HG02938 (cell line): Measurements from ENCODE around the gene TUBB4B.
"Not testable (repeated sequence)": the region's sequence is repeated elsewhere in the genome, so short reads cannot be mapped to it uniquely, and the experiment has no call there.

ENCODE experiments used
- ATAC-seq: cut with Tn5 transposase; IDR thresholded peaks from one replicate; pipeline ENCODE4 v1.9.1; 2021; ENCODE audit warnings: mild to moderate bottlenecking, moderate library complexity; ENCODE audit not compliant: unreplicated experiment

The TUBB4B gene

DNA sequence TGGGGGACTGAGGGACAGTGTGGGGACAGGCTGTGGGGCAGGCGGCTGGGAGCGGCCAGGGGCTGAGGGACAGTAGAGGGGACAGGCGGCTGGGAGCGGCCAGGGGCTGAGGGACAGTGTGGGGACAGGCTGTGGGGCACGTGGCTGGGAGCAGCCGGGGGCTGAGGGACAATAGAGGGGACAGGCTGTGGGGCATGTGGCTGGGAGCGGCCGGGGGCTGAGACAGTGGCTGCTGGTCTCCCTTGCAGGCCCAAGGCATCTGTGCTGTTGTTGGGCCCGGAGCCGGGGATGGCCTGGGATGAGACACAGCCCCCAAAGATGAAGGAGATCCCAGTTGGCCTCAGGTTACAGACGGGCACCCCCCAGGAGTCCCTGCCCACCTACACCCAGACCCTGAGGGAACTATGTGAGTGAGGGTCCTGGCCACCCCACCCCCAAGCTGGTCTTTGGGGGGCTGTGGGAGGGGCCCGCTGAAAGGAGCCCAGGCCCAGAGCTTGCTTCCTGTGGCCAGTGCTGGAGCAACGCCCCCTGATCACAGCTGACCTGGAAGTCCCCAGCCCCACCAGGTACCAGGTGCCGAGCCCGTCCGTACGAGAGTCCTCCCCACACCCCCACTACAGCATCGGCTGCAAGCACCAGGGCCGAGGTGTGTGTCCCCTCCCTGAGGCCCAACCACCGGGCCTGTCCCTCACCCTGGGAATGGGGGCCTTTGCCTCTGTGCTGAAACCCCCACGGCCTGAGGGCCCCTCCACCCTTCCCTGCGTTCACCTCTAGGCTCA is 10.6 kb downstream of the TUBB4B start:
- ATAC-seq = no peak

DNA sequence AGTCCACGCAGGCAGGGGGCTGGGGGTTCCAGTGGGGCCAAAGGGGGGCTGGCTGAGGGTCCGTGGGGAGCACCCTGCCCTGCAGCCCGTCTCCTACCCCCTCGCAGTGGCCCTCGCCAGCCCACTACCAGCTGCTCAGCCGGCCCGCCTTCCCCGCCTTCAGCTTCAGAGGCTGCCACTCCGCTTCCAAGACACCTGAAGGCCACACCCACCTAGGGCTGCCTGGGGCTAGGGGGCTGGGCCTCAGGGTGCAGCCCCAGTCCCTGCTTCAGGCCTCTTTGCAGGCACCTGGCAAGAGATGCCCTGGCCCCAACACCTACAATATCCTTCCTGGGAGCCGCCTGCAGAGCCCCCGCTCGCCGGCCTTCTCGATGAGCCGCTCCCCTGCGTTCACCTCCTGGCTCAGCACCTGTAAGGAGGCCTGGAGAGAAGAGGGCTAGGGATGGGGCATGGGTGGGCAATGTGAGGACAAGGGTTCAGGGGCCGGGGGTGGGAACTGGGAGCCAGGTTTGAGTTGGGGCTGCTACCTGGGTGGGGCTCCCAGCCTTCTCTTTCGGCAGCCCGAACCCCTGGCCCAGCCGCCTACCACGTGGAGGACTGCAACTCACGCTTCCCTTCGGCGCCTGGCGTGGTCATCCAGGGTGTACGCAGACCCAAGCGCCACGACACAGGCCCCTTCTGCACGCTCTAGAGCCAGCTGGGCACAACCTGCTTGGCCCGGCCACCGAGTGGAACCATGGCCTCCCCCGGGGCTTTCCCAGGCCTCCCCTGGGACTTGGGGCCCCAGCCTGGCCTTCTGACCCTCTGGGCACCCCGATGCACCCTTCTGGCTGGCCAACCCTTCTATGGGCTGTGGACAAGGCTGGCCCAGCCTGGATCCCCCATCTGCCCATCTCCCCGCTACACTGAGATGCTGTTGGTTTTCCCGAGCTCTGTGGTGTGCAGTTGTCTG is 11.7 kb downstream of the TUBB4B start:
- no peak for ATAC-seq

DNA sequence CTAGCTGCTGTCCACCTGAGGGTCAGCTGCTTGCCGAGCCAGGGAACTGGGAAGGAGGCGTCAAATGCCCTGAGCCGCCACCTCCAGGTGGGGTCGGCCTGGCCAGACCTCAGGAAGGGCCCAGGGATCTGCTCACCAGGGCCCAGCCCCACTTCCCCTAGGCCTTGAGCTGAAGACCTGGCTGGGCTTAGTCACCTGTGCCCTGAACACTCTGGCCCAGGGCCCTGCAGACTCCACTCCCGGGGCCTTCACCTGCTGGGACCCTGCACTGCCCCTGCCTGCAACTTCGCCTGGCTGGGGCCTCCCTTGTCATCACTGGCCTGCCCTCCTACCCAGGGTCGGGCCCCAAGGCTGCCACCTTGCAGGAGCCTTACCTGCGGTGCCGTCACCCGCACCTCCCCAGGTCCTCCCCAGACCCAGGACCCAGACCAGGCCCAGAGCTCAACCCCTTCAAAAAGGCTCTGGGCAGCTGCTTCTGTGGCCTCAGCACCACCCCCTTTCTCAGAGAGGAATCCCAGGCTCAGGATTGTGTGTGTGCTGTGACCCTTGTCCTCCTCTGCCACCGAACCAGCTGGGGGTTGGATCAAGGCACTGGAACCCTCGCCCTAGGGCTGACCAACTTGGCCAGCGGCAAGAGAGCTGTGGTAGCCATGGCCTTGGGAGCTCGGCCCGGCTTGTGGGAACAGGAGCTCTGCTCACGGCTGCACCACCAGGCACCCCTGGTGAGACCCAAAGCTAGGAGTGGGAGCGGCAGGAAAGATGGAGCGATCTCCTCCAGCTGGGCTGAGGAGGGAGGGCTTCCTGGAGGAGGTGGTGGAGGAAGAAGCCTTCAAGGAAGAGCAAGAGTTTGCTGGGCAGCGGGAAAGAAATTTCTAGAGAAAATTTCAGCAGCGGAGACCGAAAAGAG is 12.9 kb downstream of the TUBB4B start:
- ATAC-seq = no peak

DNA sequence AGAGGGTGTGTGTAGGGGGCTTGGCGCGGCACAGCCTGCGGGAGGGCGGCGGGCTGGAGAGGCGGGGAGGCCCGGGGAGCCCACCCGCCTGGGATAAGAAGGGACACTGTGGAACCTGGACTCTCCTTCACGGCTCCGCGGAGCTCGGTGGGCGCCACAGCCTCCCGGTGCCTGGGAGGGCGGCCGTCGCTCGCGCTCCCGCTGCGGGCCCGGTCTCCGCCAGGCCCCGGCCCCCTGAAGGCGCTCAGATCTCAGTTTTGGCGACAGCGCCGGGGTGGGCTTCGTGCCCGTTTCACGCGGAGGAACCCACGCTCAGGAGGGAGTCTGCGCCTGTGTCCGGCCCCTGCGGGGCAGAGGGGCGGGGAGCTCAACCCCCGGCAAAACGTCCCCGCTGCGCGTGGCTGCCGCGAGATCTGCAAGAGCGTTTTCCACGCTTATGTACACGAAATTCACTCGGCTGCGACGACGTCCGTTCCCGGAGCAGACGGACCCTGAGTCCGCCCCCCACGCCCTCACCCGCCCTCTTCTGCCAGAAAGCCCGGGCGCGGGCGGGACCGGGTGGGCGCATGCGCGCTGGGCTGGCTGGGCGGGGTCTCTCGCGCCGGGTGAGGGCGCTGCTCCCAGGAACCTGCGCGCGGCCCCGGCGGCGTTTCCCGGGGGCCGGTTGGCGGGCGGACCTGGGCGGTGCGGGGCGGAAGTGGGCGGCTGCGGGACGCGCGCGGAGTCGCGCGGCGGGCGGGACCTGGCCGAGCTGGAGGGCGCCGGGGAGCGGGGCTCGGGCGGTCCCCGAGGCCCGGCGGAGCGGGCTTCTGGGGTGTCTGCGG is 13.7 kb downstream of the TUBB4B start, which contains the start of gene NELFB:
Gene NELFB (plus strand): TSS at position 704 of the 824 bp plus-strand sequence.
- ATAC-seq = peak; percentile 69

DNA sequence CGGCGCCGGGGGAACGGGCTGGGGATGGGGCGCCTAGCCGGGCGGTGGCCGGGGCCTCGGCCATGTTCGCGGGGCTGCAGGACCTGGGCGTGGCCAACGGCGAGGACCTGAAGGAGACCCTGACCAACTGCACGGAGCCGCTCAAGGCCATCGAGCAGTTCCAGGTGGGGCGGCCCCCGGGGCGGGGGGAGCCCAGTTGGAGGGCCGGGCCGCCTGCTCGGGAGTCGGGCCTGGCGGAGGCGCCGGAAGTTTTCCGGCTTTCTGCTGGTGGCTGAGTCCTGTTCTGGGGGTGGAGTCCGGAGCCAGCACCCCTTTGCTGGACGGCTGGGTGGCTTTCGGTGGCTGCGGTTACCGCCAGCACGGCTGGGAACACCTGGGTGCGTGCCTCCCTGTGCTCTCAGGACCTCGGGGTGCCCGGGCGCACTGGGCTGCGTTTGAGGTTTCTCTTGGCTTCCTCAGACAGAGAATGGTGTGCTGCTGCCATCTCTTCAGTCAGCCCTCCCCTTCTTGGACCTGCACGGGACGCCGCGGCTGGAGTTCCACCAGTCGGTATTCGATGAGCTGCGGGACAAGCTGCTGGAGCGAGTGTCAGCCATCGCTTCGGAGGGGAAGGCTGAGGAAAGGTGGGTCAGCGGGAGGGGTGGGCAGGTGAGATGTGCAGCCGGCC is 14.5 kb downstream of the TUBB4B start:
- peak; percentile 35 for ATAC-seq

DNA sequence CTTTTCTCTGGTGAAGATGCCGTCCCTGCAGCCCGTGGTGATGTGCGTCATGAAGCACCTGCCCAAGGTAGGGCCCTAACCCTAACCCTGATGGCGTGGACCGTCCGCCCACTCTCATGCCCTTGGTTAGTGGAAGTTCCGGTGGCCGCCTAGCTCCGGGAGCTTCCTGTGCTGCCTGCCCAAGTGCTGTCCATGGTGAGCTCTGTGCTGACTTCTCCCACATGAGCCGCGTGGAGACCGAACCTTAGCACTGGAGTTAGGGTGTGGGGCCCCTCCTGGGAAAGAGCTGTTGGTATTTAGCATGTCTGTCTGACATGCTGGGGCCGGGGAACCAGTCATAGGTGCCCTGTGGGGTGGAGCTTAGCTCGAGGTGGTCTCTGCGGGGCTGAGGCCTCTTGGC is 15.3 kb downstream of the TUBB4B start:
- ATAC-seq = no peak

DNA sequence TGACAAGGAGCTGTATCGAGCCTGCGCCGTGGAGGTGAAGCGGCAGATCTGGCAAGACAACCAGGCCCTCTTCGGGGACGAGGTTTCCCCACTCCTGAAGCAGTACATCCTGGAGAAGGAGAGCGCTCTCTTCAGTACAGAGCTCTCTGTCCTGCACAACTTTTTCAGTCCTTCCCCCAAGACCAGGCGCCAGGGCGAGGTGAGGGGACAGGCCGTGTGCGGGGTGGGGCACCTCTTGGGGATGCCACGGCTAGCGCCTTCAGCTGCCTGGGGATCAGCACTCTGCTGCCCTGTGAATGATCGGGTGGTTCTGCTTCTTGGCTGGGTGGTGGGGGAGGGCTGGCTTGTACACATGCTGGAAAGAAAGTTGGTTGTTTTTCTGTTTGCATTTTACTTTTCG is 15.8 kb downstream of the TUBB4B start:
- no peak for ATAC-seq

DNA sequence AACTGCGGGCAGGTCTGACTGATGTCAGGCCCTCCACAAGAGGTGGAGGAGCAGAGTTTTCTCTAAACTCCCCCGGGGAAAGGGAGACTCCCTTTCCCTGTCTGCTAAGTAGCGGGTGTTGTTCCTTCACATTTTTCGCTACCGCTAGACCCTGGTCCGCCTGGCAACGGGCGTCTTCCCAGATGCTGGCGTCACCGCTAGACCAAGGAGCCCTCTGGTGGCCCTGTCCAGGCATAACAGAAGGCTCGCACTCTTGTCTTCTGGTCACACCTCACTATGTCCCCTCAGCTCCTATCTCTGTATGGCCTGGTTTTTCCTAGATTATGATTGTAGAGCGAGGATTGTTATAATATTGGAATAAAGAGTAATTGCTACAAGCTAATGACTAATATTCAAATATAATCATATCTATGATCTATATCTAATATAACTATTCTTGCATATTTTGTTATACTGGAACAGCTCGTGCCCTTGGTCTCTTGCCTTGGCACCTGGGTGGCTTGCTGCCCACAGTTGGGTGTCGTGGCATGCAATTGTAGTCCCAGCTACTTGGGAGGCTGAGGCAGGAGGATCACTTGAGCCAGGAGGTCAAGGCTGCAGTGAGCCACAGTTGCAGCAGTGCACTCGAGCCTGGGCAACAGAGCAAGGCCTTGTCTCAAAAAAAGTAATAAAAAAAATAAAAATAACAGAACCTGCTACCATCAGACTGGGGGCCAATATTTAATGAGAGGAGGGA is 21.3 kb downstream of the TUBB4B start:
- ATAC-seq = not testable (repeated sequence)

DNA sequence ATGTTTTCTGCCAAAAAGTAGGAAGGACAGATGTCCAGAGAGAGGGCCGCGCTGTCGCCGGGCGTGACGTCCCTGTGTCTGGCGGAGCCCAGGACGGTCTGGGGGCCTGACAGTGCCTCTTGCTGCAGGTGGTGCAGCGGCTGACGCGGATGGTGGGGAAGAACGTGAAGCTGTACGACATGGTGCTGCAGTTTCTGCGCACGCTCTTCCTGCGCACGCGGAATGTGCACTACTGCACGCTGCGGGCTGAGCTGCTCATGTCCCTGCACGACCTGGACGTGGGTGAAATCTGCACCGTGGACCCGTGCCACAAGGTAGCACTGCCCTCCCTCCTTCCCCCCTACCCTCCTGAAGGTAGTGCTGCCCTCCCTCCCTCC is 21.8 kb downstream of the TUBB4B start:
- no peak for ATAC-seq

DNA sequence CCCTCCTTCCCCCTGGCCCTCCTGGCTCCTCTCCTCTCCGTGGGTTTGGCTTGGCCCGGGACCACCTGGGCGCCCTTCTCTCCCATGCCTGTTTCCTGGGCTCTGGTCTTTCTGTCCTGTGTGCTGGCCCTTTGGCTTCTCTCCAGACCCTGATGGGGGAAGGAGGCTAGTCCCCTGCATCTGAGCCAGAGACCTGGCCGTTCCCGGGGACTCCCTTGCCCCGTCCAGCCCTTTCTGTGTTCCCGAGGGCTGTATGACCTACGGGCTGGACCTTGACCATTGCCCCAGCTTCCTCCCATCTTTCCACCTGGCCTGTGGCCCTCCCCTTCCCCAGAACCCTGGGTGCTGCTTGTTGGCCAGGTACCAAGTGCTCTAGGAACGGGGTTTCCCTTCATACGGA is 22.4 kb downstream of the TUBB4B start:
- no peak for ATAC-seq

DNA sequence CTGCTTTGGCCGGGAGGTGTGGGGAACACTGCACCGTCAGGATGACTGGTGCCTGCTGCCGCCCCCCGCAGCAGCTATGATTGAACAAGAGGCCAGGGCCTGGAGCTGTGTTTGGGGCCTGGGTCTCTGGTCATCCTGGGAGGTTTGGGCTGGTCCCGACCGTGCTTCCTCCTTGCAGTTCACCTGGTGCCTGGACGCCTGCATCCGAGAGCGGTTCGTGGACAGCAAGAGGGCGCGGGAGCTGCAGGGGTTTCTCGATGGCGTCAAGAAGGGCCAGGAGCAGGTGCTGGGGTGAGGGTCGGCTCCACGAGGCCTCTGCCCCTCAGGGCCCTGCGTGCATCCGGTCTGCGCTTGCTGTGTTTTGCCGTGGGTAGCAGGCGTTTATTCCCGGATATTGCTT is 23.0 kb downstream of the TUBB4B start:
- ATAC-seq = no peak

DNA sequence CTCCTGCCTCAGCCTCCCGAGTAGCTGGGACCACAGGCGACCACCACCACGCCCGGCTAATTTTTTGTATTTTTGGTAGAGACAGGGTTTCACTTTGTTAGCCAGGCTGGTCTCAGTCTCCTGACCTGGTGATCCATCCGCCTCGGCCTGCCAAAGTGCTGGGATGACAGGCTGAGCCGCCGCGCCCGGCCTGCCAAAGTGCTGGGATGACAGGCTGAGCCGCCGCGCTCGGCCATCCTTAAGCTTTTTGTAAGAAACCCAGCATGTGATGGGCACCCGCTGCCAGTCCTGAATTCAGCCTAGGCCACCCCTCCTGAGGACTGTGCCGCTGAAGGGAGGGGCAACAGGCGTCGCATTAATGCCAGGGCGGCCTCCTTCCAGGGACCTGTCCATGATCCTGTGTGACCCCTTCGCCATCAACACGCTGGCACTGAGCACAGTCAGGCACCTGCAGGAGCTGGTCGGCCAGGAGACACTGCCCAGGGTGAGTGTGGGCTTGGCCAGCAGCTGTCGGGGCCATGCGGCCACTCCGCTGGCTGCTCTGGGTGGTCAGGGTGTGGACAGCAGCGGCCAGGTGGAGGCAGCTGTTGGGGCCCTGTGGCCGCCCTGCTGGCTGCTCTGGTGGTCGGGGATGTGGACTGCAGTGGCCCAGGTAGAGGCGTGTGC is 24.5 kb downstream of the TUBB4B start:
- no peak for ATAC-seq

DNA sequence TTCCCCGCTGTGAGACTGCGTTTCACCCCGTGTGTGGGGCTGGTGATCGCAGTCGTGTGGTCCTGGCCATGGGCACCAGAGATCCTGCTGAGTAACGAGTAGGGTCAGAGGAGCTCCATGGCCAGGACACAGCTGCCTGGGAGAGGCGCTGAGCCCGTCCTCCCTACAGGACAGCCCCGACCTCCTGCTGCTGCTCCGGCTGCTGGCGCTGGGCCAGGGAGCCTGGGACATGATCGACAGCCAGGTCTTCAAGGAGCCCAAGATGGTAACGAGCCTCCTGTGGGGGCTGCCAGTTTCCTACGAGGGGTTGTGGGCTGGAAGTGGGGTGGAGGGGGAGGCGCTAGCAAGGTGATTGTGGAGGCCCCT is 25.1 kb downstream of the TUBB4B start:
- no peak for ATAC-seq

DNA sequence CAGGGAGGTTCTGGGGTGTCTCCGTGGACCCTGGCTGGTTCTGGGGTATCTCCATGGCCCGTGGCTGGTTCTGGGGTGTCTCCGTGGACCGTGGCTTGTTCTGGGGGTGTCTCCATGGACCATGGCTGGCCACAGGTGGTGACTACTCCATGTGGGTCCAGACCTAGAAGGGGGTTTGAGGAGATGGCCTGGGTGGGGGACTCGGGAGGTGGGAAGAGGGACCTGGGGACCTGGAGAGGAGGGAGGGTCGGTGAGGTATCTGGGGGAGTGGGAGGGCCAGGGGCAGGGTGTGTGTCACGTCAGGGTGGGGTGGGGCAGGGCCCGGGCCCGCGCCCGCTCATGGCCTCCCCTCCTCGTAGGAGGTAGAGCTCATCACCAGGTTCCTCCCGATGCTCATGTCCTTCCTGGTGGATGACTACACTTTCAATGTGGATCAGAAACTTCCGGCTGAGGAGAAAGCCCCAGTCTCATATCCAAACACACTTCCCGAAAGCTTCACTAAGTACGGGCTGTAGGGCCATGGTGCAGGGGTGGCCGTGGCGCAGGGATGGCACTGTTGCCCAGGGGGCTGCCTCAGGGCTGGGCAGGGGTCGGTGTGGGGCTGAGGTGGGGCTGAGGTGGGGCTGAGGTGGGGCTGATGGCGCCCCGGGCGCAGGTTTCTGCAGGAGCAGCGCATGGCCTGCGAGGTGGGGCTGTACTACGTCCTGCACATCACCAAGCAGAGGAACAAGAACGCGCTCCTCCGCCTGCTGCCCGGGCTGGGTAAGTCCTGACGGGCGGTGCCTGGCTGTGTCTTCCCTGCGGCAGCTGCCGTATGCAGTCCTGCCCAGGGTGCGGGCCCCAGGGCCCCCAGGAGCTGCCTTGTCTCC is 25.7 kb downstream of the TUBB4B start:
- no peak for ATAC-seq

DNA sequence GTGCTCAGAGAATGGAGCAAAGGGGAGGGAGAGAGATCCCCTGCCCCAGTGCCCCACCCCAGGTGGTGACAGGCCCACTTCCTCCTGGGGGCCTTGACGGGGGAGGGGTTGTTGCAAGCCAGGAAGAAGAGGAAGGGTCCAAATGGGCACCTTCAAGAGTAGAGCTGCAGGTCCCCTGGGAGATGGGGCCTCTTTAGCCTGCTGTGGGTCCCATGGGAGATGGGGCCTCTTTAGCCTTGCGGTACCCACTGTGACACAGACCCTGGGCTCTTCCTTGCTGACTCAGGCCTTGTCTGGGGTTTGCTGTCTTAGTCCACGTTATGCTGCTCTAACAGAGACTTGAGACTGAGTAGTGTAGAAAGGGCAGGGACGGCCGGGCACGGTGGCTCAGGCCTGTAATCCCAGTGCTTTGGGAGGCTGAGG is 26.9 kb downstream of the TUBB4B start:
- ATAC-seq = no peak

DNA sequence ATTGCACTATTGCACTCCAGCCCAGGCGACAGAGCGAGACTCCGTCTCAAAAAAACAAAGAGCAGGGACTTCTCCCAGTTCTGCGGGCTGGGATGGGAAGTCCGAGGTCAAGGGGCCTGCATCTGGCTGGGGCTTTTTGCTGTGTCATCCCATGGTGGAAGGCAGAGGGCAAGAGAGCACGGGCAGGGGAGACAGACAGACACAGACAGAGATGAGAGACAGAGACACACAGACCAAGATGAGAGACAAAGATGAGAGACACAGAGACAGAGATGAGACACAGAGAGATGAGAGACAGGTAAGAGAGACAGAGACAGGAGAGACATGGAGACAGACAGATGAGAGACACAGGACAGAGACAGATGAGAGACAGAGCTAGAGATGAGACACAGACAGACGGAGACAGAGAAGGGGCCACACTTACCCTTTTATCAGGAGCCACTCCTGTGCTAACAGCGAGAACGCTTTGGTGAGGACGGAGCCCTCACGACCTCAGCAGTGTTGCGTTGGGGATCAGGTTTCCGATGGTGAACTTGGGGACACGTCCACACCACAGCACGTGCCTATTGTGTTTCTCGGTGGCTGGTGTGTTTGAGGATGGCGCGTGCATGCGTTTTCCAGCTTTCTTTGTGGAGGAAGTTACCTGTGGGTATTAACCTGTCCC is 27.6 kb downstream of the TUBB4B start:
- ATAC-seq = no peak

DNA sequence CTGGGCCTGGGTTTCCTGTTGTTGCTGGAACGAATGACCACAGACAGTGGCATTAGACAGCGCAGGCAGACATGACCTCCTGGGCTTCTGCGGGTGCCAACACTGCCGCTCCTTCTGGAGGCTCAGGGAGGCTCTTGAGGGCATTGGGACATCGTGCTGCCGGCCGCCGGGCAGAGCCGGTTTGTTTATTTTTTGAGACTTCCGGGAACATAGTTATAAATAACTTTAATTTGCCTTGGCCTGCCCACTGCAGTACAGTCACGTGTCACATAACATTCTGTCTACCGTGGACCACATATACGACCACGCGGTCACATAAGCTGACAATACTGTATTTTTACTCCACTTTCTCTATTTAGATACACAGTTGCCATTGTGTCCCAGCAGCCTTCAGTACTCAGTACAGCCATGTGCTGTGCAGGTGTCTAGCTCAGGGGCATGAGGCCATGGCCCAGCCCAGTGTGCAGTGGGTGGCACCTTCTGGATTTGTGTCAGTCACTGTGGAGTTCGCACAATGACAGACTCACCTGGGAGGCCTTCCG is 28.2 kb downstream of the TUBB4B start:
- ATAC-seq = no peak
